GM23338 (cell line): Measurements from ENCODE around the gene DNAH17. TPM values are rescaled to one million over a fixed set of nuclear protein-coding genes. Genes with fewer than 3 reads are reported as not detected.

Experiments used
- CTCF ChIP-seq, 2 experiments: fragments of 200-600 bp in 1 of 2; sonication (generic) in 1 of 2; conservative IDR thresholded peaks; 2 replicates each; pipeline versions ENCODE4 v1.5.1 to v1.6.1; 2016 to 2017; ENCODE audit warnings: antibody characterized with exemption in 2 of 2, low read depth in 2 of 2, mild to moderate bottlenecking in 2 of 2, moderate library complexity in 1 of 2
- ETS1 ChIP-seq: IDR thresholded peaks from 2 replicates; pipeline ENCODE4 v1.6.1; 2016; ENCODE audit warnings: antibody characterized with exemption
- EZH2 ChIP-seq: fragments of 200-600 bp; sonication (generic); IDR thresholded peaks from one replicate; pipeline ENCODE4 v1.8.0; 2017; ENCODE audit warnings: antibody characterized with exemption, mild to moderate bottlenecking, low read depth; ENCODE audit not compliant: unreplicated experiment
- EZH2phosphoT487 ChIP-seq: fragments of 200-600 bp; sonication (generic); IDR thresholded peaks from one replicate; pipeline ENCODE4 v1.8.1; 2018; ENCODE audit warnings: antibody characterized with exemption; ENCODE audit not compliant: unreplicated experiment
- NANOG ChIP-seq: IDR thresholded peaks from 2 replicates; pipeline ENCODE4 v1.6.1; 2016; ENCODE audit warnings: antibody characterized with exemption, borderline replicate concordance
- POLR2AphosphoS5 ChIP-seq: IDR thresholded peaks from 2 replicates; pipeline ENCODE4 v1.6.1; 2016; ENCODE audit warnings: antibody characterized with exemption, low read depth
- STAT1 ChIP-seq: IDR thresholded peaks from one replicate; pipeline ENCODE4 v1.6.1; 2016; ENCODE audit warnings: antibody characterized with exemption; ENCODE audit not compliant: unreplicated experiment
- ZNF114 ChIP-seq: fragments of 250-450 bp; sonication (Bioruptor Pico); IDR thresholded peaks from 2 replicates; pipeline ENCODE4 v1.5.0; 2020; ENCODE audit warnings: mild to moderate bottlenecking, moderate library complexity
- ZNF462 ChIP-seq: fragments of 250-450 bp; sonication (Bioruptor Pico); IDR thresholded peaks from 2 replicates; pipeline ENCODE4 v1.5.0; 2020; ENCODE audit warnings: mild to moderate bottlenecking, moderate library complexity
- polyA plus RNA-seq: library from polyadenylated mRNA; unstranded; fragments of >200 nt; fragmentation: Nextera tagmentation; extraction: Ambion mirVana; gene quantifications from 2 replicates; pipeline ENCODE4 v1.2.1, GENCODE V29; 2016
- total RNA-seq: library from RNA; depleted of rRNA; stranded (reverse); fragments of >200 nt; shearing (Covaris generic); gene quantifications from 2 replicates; pipeline ENCODE4 v1.2.3, GENCODE V29; 2014

The DNAH17 gene
- total and polyA plus RNA-seq, 2 experiments from 2014 or later: 0.59 to 2.0 TPM

GRCh38 chr17:78620099-78620498 is 42.9 kb upstream of the DNAH17 start (continued):
- TF ChIP-seq ZNF462 (no peak), NANOG (no peak), POLR2AphosphoS5 (no peak), EZH2 (no peak), ETS1 (no peak), CTCF (conservative IDR thresholded peaks at IDR 0.05; ENCODE audit: low read depth in 2 of 2) (no peak), STAT1 (no peak), EZH2phosphoT487 (no peak), ZNF114 (no peak)
